Stomach (tissue), 4 donors: ENCODE measurements around the gene LMF2.

ENCODE experiments used
- CTCF ChIP-seq, 7 experiments: fragments of 450-650 bp in 4 of 7; fragments of 200-600 bp in 3 of 7; sonication (generic) in 3 of 7; IDR thresholded peaks; one replicate each; pipeline ENCODE4 v1.5.1; 2016 to 2019; ENCODE audit warnings: antibody characterized with exemption in 7 of 7, control low read depth in 2 of 7, mild to moderate bottlenecking in 1 of 7
- POLR2A ChIP-seq, 4 donors: fragments of 450-650 bp; IDR thresholded peaks; one replicate each; pipeline ENCODE4 v1.6.1; 2016; ENCODE audit warnings: antibody characterized with exemption in 4 of 4, control low read depth in 2 of 4, mild to moderate bottlenecking in 1 of 4, moderate library complexity in 1 of 4

DNA sequence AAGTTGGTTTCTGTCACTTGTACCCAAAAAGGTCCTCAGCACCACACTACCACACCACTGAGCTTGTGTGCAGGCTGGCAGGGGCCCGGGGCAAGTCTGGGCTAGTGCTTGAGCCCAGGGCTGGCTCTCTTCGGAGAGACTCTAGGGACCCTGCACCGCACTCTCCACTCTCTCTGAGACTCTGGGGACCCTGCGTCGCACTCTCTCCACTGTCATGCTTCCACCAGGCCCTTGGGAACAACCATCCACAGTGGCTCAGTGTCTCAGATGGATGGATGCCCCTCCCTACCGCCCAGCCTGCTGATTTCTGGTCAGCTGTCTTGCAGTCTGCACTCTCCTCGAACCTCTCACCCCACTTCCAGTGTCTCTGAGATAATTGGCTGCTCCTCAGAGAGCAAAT is 30.6 kb downstream of the LMF2 start:
- TF ChIP-seq CTCF (IDR thresholded peaks at IDR 0.05) (no peak), POLR2A (IDR thresholded peaks at IDR 0.05) (no peak)
